ENCODE results near the gene FAM222A.

- TF ChIP-seq, protein P1, sequence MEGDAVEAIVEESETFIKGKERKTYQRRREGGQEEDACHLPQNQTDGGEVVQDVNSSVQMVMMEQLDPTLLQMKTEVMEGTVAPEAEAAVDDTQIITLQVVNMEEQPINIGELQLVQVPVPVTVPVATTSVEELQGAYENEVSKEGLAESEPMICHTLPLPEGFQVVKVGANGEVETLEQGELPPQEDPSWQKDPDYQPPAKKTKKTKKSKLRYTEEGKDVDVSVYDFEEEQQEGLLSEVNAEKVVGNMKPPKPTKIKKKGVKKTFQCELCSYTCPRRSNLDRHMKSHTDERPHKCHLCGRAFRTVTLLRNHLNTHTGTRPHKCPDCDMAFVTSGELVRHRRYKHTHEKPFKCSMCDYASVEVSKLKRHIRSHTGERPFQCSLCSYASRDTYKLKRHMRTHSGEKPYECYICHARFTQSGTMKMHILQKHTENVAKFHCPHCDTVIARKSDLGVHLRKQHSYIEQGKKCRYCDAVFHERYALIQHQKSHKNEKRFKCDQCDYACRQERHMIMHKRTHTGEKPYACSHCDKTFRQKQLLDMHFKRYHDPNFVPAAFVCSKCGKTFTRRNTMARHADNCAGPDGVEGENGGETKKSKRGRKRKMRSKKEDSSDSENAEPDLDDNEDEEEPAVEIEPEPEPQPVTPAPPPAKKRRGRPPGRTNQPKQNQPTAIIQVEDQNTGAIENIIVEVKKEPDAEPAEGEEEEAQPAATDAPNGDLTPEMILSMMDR (IDR thresholded peaks at IDR 0.05), result no peak
- no peak for TF ChIP-seq EZH2 (IDR thresholded peaks at IDR 0.05)
These were observed 105.4 kb downstream of the FAM222A start for GRCh38 chr12:109818905-109819500.
